BLaER1 (cell line): ENCODE measurements around the gene BEST3.

Experiments
- H3K27ac ChIP-seq: shearing (Covaris generic); formaldehyde crosslinking; 2 replicates; pipeline ENCODE4 v1.8.1; 2022
- H3K27me3 ChIP-seq: shearing (Covaris generic); formaldehyde crosslinking; 2 replicates; pipeline ENCODE4 v1.8.1; 2022
- H3K36me3 ChIP-seq: shearing (Covaris generic); formaldehyde crosslinking; 2 replicates; pipeline ENCODE4 v1.8.1; 2022
- H3K4me1 ChIP-seq: shearing (Covaris generic); formaldehyde crosslinking; 2 replicates; pipeline ENCODE4 v1.8.1; 2022
- H3K4me2 ChIP-seq: shearing (Covaris generic); formaldehyde crosslinking; 2 replicates; pipeline ENCODE4 v1.8.1; 2022
- H3K4me3 ChIP-seq: shearing (Covaris generic); formaldehyde crosslinking; 2 replicates; pipeline ENCODE4 v1.8.1; 2022
- H3K9ac ChIP-seq: shearing (Covaris generic); formaldehyde crosslinking; 2 replicates; pipeline ENCODE4 v1.8.1; 2022
- H3K9me3 ChIP-seq: shearing (Covaris generic); formaldehyde crosslinking; 2 replicates; pipeline ENCODE4 v1.8.1; 2022
- H4K20me1 ChIP-seq: shearing (Covaris generic); formaldehyde crosslinking; 2 replicates; pipeline ENCODE4 v1.8.1; 2022
- Cebpa-rat ChIP-seq: shearing (Covaris generic); IDR thresholded peaks from 2 replicates; pipeline ENCODE4 v1.8.1; 2022

Gene BEST3

DNA sequence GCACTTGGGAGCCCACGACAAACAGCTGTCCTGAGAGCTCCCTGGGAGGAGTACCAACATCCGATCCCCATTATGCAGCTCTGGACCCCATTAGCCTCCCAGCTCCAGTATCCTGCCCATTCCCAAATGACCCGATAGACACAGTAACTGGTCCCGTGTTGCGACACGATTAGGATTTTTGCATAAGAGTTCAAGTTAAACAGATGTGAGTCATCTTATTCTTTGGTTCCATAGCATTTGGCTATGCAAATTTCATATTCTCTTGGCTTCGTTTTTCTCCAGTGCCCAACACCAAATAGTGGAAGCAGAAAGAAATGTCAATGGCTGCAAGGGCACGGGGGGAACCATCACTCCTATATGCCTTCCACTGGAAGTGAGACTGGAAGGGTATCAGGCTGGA lies 45.4 kb downstream of the BEST3 start:
- no peak overlapping the region for H3K27ac ChIP-seq
- no peak overlapping the region for H3K4me3 ChIP-seq
- no peaks in the 10 kb centered on the region for H3K27me3 ChIP-seq
- H4K20me1 ChIP-seq = no peaks in the 10 kb centered on the region
- H3K4me2 ChIP-seq = no peak overlapping the region
- H3K9me3 ChIP-seq = no peaks in the 10 kb centered on the region
- H3K9ac ChIP-seq = no peak overlapping the region
- no peaks in the 10 kb centered on the region for H3K36me3 ChIP-seq
- no peak for TF ChIP-seq Cebpa-rat
- H3K4me1 ChIP-seq = peaks cover 7% of the 10 kb centered on the region

DNA sequence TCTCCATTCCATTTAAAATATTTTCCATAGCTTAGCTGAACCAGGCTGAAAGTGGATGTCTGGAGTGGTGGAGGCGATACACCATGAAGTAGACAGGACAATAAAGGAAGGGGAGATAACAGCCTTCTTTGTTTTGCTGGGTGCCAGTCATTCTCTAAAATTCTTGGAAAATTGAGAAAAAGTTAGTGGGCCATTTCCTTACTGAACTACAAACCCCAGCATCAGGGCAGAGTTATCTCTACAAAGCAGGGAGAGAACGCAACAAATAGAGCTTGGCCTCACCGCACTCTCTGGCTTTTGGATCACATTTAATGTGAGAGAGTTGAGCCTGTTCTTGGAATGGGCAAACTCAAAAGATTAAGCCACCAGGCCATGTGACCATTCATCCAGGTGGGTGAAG lies 47.2 kb downstream of the BEST3 start:
- Histone ChIP-seq H3K27me3 (no peaks in the 10 kb centered on the region), H3K36me3 (no peaks in the 10 kb centered on the region), H3K27ac (no peak overlapping the region), H4K20me1 (no peaks in the 10 kb centered on the region), H3K9me3 (no peaks in the 10 kb centered on the region), H3K4me2 (no peak overlapping the region), H3K4me1 (peaks cover 8% of the 10 kb centered on the region), H3K4me3 (no peak overlapping the region), H3K9ac (no peak overlapping the region)
- no peak for TF ChIP-seq Cebpa-rat

- H4K20me1 ChIP-seq = no peaks in the 10 kb centered on the region
These were observed 49.6 kb downstream of the BEST3 start for GRCh38 chr12:69649529-69649928.

GRCh38 chr12:69648476-69648875 lies 50.6 kb downstream of the BEST3 start:
- H3K27me3 ChIP-seq = no peaks in the 10 kb centered on the region
- no peaks in the 10 kb centered on the region for H3K36me3 ChIP-seq
- no peak overlapping the region for H3K27ac ChIP-seq
- H3K4me2 ChIP-seq = no peak overlapping the region
- H3K4me3 ChIP-seq = no peak overlapping the region
- H3K9ac ChIP-seq = no peak overlapping the region
- TF ChIP-seq Cebpa-rat = no peak
- H3K4me1 ChIP-seq = peaks cover 9% of the 10 kb centered on the region; the same call in 1 of the 2 replicates
- H4K20me1 ChIP-seq = no peaks in the 10 kb centered on the region
- H3K9me3 ChIP-seq = no peaks in the 10 kb centered on the region

More at GRCh38 chr12:69649529-69649928, 49.6 kb downstream of the BEST3 start:
- H3K27me3 ChIP-seq = no peaks in the 10 kb centered on the region
- H3K9ac ChIP-seq = no peak overlapping the region
- TF ChIP-seq Cebpa-rat = no peak
- no peak overlapping the region for H3K27ac ChIP-seq
- H3K4me1 ChIP-seq = peaks cover 9% of the 10 kb centered on the region; the same call in 1 of the 2 replicates
- H3K4me2 ChIP-seq = no peak overlapping the region
- H3K4me3 ChIP-seq = no peak overlapping the region
- no peaks in the 10 kb centered on the region for H3K9me3 ChIP-seq
- H3K36me3 ChIP-seq = no peaks in the 10 kb centered on the region

GRCh38 chr12:69647178-69647577 lies 51.9 kb downstream of the BEST3 start:
- Histone ChIP-seq H3K4me3 (no peak overlapping the region), H3K4me1 (peaks cover 9% of the 10 kb centered on the region; the same call in 1 of the 2 replicates), H3K9me3 (no peaks in the 10 kb centered on the region)

GRCh38 chr12:69645031-69645430 lies 54.1 kb downstream of the BEST3 start:
- Histone ChIP-seq H3K4me1 (peaks cover 9% of the 10 kb centered on the region; the same call in 1 of the 2 replicates), H3K9ac (no peak overlapping the region), H3K27ac (no peak overlapping the region), H4K20me1 (no peaks in the 10 kb centered on the region), H3K36me3 (no peaks in the 10 kb centered on the region), H3K4me2 (no peak overlapping the region), H3K27me3 (no peaks in the 10 kb centered on the region), H3K9me3 (no peaks in the 10 kb centered on the region), H3K4me3 (no peak overlapping the region)
- no peak for TF ChIP-seq Cebpa-rat

More at GRCh38 chr12:69647178-69647577, 51.9 kb downstream of the BEST3 start:
- H3K36me3 ChIP-seq = no peaks in the 10 kb centered on the region
- TF ChIP-seq Cebpa-rat = no peak
- H3K9ac ChIP-seq = no peak overlapping the region
- no peaks in the 10 kb centered on the region for H4K20me1 ChIP-seq
- H3K4me2 ChIP-seq = no peak overlapping the region
- no peaks in the 10 kb centered on the region for H3K27me3 ChIP-seq
- no peak overlapping the region for H3K27ac ChIP-seq

DNA sequence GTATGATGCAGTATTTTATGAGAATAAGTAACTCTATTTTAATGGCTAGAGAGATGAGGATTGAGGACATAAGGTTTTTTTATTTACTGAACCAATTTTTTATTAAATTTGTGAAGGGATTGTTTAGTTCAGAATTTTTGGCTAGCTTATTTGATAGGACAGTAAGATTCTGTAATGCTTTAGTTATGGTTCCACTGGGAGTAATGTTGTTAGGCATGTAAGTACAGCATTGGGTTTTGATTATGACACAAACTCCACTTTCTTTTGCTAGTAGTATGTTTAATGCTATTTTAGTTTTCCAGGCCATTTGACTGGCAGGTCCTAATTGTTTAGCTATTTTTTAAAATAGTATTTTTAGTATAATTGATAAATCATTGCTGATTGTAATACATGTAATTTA lies 54.6 kb downstream of the BEST3 start:
- Histone ChIP-seq H3K36me3 (no peaks in the 10 kb centered on the region), H3K9ac (no peak overlapping the region), H3K4me1 (peaks cover 9% of the 10 kb centered on the region; the same call in 1 of the 2 replicates), H3K4me2 (no peak overlapping the region), H3K27me3 (no peaks in the 10 kb centered on the region), H3K27ac (no peak overlapping the region), H3K9me3 (no peaks in the 10 kb centered on the region), H3K4me3 (no peak overlapping the region), H4K20me1 (no peaks in the 10 kb centered on the region)
- TF ChIP-seq Cebpa-rat = no peak

GRCh38 chr12:69642531-69642930 lies 56.6 kb downstream of the BEST3 start:
- Histone ChIP-seq H3K4me1 (peaks cover 9% of the 10 kb centered on the region; the same call in 1 of the 2 replicates), H3K4me3 (no peak overlapping the region), H3K27ac (no peak overlapping the region), H3K27me3 (no peaks in the 10 kb centered on the region), H3K9ac (no peak overlapping the region), H3K4me2 (no peak overlapping the region), H3K36me3 (no peaks in the 10 kb centered on the region), H4K20me1 (no peaks in the 10 kb centered on the region), H3K9me3 (no peaks in the 10 kb centered on the region)
- TF ChIP-seq Cebpa-rat = no peak

DNA sequence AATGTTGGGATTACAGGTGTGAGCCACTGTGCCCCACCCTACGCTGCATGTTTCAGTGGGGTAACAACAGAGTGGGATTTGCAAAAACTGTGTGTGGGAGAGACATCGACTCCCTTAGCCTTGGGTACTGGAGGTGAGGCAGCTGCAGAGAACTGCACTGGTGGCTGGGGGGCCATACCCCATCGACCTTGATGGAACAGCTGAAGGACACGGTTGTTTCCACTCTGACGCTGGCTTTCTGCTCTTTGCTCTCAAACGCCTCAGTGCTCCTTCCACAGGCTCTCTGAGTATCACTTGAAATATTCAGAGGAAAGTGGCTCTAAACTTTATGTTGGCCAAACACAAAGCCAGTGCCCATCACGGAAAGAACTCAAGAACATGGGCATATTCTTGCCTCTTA lies 57.6 kb downstream of the BEST3 start:
- Histone ChIP-seq H3K27ac (no peak overlapping the region), H4K20me1 (no peaks in the 10 kb centered on the region), H3K4me1 (peaks cover 4% of the 10 kb centered on the region; the same call in 1 of the 2 replicates), H3K9me3 (no peaks in the 10 kb centered on the region), H3K9ac (no peak overlapping the region), H3K36me3 (no peaks in the 10 kb centered on the region), H3K4me3 (no peak overlapping the region), H3K4me2 (no peak overlapping the region), H3K27me3 (no peaks in the 10 kb centered on the region)
- TF ChIP-seq Cebpa-rat = no peak

GRCh38 chr12:69639400-69640016 lies 59.6 kb downstream of the BEST3 start:
- no peaks in the 10 kb centered on the region for H3K36me3 ChIP-seq
- no peaks in the 10 kb centered on the region for H3K27me3 ChIP-seq
- no peak overlapping the region for H3K9ac ChIP-seq
- no peaks in the 10 kb centered on the region for H3K4me1 ChIP-seq
- no peaks in the 10 kb centered on the region for H3K9me3 ChIP-seq
- no peaks in the 10 kb centered on the region for H4K20me1 ChIP-seq
- TF ChIP-seq Cebpa-rat = no peak
- no peak overlapping the region for H3K4me3 ChIP-seq
- H3K4me2 ChIP-seq = no peak overlapping the region
- H3K27ac ChIP-seq = no peak overlapping the region
